Activated CD4-positive, alpha-beta T cell treated with anti-CD3 and anti-CD28 coated beads, Interleukin-10, Interleukin-2, amounts not matched to agents 100 ng/mL and 50 ng/mL, durations not matched to agents 16 hours and 8 hours (primary cell): ENCODE data around the gene KCNJ11.

Experiments used
- DNase-seq: peaks from one replicate; pipeline ENCODE4 v3.0.0-alpha.2; 2020

KCNJ11 gene

GRCh38 chr11:17408026-17408425 lies 19.6 kb upstream of the KCNJ11 start:
- DNase-seq = no peak

DNA sequence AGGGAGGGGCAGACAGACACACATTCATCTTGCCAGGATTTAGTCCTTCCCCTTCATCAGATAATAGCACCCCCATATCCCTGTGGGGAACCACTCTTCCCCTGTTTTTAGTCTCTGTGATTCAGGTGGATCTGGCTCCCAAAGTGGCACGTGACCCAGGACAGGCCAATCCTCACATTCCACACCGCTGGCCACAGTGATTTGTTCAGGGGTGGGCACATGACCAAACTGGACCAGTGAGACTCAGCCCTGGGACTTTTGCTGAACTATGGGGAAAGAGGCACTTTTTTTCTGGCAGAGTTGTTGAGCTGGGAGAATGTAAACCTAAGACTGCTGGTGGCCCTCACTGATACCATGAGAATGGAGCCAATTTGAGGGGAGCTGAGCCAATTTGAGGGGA lies 19.1 kb upstream of the KCNJ11 start:
- DNase-seq = no peak

DNA sequence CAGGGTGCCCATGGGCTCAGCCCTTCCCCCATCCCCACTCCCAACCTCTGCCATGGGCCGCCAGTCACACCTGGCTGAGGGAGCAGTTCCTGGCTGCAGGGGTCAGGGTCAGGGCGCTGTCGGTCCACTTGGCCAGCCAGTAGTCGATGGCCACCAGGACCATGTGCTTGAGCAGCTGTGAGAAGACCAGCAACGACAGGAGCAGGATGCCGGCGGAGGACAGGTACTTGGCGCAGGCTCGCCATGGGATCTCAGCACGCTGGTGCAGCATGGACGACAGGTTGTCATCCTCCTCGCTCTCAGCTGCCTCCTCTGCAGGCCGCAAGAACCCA lies 18.3 kb upstream of the KCNJ11 start:
- DNase-seq = no peak

GRCh38 chr11:17406082-17406817 lies 17.8 kb upstream of the KCNJ11 start:
- no peak for DNase-seq

DNA sequence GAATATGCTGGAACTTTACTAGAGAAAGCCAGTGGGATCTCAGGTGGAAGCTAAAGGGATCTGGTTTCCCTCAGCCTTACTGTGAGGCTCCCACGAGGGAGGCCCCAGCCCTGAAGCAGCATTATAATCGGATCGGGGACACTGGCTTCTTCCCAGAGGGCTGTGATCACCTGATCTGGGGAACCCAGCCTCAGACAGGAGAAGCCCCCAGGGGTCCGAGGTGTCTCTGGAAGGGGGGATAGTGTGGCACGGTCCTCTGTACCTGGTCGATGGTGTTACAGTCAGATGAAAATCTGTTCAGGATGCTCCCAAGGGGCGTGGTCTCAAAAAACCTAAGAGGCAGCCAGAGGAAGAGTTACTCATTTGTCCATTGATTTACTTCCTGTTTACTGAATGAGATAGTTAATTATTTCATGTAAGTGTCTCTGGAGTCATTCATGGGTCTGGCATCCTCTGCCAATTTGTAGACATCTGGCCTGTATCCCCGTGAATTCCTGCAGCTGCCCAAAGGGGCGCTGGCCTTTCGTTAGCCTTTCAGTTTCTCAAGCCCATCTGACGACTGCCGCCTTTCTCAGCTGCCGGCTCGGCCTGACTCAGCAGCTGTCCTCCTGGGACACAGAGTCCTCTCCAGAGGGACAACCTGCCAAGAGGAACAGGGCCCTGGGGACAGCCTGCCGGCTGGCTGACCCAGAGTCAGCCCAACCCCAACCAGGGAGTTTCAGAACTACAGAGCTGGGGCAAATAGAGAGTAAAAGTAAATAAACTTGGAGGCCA lies 17.0 kb upstream of the KCNJ11 start:
- no peak for DNase-seq

DNA sequence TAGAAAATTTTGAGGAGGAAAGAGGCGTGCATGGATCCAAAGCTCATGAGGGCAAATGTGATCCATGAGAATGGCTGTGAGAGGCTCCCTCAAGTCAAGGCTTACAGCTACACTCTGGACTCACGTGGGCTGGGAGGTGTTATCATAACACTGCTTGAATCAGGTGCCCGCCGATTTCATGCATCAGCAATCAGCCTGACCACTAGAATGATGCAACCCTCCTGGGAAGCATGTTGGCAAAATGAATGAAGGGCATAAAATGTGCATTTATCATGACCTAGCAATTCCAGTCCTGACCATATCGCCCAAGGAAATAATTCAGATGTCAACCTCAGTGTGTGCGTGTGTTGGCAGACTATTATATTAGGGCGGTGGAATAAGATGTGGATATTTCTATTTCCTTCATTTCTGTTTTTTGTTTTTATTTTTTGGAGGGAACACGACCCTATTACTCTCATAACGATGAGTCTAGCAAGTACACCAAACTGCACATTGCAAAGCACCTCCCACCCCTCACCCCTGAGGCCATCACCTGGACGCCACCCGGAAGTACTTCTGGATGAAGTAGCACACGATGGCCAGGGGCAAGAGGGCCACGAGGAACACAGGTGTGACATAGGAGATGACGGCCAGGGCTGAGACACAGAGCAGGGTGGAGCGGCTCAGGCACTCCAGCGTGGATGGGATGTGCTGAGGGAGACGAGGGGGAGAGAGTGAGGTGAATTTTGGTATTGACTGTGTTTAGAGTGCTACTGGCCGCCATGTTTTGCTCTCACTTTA lies 15.7 kb upstream of the KCNJ11 start:
- no peak for DNase-seq

GRCh38 chr11:17402486-17402885 lies 14.0 kb upstream of the KCNJ11 start:
- no peak for DNase-seq

DNA sequence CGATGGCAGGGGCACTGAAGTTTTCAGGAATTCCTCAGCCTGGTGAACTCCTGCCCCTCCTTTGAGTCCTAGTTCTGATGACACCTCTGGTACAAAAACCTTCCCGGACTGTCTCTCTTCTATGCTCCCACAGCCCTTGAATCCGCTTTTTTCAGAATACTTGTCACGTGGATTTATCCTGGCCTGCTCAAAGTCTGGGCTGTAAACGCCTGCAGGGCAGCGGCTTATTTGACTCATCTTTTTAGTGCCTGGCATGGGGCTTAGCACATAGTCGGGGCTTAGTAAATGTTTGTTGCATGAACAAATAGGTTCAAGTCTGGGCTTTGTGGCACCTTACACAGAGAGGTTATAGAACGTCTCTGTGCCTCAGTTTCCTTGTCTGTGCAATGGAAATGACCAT lies 13.4 kb upstream of the KCNJ11 start:
- no peak for DNase-seq

DNA sequence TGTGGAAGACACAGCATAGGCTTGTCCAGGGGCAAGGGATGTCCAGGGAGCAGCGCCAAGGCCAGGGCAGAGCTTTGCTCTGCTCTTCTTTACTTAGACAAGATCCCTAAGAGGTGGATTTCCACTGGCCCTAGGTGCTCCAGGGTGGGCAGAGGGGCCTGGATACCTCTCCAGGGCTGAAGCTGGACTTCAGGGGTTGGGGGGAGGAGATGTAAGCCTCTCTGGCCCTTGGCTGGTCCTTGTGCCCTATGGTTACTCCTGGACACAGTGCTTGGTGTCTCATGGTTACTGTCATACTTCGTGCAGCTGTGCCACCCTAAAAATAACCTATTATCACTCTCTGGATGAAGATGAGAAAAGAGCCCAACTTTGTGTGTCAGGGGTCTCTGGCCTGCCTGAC lies 12.9 kb upstream of the KCNJ11 start:
- DNase-seq = no peak

DNA sequence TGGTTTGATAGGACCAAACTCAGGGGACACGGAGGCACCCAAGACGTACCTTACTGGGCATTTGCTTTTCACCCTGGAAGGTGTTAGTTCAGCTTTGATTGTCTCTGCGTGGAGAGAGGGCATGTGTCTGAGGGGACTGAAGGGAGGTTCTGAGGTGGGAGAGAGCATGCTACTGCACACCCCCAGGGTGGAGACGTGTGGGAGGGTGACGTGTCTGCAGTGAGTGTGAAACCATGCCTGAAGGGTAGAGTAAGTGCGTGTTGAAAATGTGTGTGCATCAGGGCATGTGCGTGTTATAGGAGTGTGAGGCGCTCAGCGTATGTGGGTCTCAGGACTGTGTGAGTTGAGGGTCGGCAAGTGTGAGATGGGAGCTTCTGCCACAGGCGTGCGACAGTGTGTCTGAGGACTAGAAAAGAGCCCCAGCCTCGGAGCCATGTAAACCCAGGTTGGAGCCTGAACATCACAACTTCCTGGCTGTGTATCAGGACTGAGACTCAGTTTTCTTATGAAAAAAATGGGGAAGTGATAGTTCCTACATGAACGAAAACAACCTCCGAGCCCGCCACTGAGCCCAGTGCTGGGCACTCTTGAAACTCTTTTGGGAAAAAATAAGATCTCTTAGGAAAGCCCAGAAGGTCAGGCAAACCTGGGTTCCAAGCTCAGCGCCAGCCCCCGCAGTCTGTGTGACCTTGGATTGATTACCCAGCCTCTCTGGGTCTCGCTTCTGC lies 11.8 kb upstream of the KCNJ11 start:
- no peak for DNase-seq

DNA sequence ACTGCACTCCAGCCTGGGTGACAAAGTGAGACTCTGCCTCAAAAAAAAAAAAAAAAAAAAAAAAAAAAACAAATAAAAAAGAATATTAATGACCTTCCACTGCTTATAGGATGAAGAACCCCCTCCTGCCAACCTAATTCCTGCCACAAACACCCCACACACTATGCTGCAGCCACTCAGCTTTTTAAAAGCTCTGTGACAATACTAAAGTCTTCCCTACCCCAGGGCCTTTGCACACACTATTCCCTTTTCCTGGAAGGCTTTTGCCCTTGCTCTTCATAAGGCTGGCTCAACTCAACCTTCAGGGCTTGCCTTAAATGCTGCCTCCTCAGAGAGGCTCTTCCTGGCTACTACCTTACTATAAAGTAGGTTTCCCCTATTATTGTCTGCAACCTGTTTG lies 10.8 kb upstream of the KCNJ11 start:
- DNase-seq = no peak

GRCh38 chr11:17397311-17398002 lies 9.0 kb upstream of the KCNJ11 start:
- no peak for DNase-seq

- no peak for DNase-seq
Measured at GRCh38 chr11:17396598-17397310, 8.3 kb upstream of the KCNJ11 start.

- DNase-seq = no peak
Measured at GRCh38 chr11:17395978-17396377, 7.5 kb upstream of the KCNJ11 start.

DNA sequence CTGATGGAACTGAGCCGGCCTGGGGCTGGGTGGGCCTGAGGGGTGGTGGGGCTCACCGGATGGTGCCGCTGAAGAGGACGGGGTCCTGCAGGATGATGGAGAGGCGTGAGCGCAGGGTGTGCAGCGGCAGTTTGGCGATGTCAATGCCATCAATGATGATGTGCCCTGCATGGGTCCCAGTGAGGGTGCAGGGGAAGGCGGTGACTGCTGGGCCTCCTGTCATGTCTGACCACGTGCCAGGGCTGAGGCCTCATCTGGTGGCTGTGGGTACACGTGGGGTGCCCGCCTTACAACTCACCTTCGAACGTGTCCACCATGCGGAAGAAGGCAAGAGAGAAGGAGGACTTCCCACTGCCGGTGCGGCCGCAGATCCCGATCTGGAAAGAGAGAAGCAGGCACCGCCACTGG lies 7.1 kb upstream of the KCNJ11 start:
- DNase-seq = no peak

DNA sequence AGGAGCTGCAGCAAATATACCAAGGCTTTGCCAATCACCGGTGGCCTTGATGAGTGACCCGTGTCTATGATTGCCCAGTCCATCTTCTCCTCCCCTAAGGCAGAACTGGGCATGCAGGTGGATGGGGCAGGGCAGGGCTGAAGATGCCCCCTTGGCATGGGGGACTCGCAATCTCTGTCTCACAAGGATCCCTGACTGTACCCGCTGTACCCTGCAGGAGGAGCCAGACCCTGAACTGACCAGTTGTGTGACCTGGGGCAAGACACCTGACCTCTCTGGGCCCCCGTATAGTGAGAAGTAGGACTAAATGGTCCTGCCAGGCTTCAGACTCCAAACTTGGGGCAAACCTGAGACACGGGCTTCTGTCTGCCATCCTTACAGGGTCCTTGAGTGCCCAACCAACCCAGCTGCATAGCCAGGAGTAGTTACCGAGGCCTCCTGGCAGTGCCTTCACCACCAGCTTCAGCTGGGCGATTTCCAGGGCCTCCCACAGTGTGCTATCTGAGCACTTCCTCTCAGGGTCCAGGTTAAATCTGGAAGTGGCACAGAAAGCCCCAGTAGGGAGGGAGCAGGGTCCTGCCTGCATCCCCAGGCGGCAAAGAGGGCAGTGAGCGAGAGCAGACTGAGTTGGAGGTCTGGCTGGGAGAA lies 6.4 kb upstream of the KCNJ11 start:
- DNase-seq = no peak

DNA sequence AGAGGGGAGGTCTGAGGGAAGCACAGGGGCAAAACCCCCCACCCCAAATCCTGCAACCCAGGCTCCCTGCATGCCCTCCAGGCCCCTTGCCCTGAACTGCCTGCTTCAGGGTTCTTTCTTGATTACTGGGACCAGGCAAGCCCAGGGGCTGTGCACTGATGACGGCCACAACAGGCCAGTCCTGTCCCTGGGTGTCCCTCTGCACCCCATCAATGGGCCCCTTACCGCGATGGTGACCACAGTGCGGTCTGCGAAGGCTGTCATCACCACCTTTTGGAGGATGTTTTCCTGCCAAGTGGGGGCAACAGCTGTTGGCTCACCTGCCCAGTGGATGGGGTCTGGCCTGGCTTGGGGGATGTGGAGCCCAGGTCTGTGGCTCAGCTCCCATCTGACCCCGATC lies 5.0 kb upstream of the KCNJ11 start:
- DNase-seq = no peak

DNA sequence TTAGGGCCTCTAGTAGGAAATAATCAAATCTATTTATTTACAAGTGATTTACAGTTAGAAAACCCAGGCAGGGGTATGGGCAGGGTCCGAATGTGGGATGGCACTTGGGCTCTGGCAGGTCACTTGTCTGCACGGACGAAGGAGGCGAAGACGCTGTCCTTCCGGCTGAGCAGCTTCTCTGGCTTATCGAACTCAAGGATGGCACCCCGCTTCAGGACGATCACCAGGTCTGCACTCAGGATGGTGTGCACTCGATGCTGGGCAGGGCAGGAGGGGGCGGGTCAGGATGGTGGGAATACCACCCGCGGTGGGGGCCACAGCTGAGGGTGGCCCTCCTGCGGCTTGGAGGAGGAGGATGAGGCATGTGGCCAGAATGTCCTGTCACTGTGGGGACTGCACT lies 4.4 kb upstream of the KCNJ11 start:
- no peak for DNase-seq

DNA sequence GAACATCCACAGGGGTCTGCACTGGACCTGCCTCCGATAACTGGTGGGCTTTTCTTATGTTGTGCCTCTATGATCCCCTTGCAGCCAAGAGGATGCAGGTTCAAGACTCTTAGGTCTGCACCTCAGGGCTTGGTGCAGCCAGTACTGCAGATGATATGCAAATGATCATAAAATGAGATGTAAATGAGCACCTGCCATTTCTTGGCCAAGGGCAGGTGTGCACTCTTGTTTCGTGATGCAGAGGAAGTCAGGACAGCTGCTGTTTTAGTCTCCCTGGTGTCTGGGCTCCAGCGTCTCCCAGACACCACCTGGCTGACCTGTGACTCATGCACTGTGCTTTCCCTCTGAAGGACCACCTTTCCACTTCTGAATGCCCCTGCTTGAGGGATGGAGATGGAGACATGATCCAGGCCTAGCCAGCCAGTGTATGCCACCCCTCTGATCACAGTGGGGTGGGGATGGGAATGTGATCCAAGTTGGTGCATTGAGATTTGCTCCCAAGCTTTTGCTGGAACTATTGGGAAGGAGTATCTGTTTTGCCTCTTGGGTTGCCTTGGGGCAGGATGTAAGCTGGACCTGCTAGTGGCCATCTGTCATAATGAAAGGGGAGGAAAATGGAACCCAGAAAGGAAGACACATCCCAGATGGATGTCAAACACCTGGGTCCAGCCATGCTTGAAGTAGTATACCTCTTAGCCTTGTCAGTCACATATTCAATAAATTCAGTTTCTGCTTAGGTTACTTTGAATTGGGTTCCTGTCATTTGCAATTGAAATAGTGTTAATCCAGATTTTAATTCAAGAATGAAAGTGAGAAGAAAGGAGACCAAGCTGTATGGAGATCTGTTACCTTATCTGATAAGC lies 3.3 kb upstream of the KCNJ11 start:
- DNase-seq = no peak

- DNase-seq = no peak
Measured at GRCh38 chr11:17389957-17390649, 1.6 kb upstream of the KCNJ11 start.
